Stimulated activated CD8-positive, alpha-beta memory T cell treated with anti-CD3 and anti-CD28 coated beads, Interleukin-4, amount 100 ng/mL, for 1 hour (primary cell): ENCODE measurements around the gene OSGEPL1.
"Not testable (repeated sequence)": the region's sequence is repeated elsewhere in the genome, so short reads cannot be mapped to it uniquely, and the experiment has no call there.

Experiments used
- DNase-seq, 2 donors: peaks; one replicate each; pipeline ENCODE4 v3.0.0-alpha.2; 2020; ENCODE audit warnings: low read depth in 2 of 2, low spot score in 1 of 2

The OSGEPL1 gene

DNA sequence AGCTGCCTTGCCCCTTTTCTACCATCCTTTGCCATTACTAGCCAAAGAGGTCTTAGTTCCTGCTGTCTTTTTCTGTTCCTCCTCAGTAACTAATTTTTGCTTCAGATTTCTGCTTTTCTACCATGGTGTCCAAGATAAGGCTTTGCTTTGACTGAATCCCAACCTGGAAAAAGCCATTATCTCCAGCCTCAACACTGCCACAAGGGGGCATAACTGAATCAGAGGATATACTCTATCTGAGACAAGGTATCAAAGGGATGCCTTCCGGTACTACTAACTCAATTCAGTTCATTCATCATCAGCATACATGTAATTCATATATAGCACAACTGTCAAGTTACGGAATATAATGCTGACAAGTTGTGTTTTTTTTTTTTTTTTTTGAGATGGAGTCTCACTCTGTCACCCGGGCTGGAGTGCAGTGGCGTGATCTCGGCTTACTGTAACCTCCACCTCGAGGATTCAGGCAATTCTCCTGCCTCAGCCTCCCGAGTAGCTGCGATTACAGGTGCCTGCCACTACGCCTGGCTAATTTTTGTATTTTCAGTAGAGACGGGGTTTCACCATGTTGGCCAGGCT, 11.4 kb downstream of the OSGEPL1 start:
- no peak for DNase-seq

DNA sequence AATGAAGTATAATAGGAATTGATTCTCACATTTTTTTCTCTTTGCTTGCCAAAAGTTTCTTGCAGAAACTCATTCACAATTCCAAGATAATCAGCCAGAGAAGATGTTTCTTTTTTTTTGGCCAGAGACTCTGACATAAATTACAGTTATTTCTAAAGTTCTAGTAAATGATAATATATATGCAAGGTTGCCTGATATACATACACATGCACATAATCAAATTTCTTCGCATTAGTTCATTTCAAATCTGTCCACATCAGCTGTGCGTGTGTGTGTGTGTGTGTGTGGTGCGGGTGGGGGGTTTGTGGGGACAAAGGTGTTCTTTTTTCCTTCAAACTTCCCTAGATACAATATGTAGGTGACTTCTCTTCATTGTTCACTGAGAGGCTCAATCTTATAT, 33.2 kb downstream of the OSGEPL1 start:
- DNase-seq: no peak

DNA sequence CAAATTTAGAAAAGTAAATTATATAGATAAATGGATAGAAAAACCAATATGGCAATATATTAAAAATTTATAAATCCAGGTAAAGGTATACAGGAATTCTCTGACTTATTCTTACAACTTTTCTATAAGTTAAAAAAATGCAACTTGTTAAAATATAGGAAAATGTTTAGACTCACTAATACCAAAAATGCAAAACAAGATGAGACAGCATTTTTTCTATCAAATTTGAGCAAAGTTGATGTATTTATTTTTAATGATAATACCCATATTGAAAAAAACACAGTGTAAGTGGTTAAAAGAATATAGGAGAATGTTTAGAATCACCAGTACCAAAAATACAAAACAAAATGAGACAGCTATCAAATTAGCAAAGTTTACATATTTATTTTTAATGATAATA, 35.7 kb downstream of the OSGEPL1 start:
- no peak for DNase-seq

DNA sequence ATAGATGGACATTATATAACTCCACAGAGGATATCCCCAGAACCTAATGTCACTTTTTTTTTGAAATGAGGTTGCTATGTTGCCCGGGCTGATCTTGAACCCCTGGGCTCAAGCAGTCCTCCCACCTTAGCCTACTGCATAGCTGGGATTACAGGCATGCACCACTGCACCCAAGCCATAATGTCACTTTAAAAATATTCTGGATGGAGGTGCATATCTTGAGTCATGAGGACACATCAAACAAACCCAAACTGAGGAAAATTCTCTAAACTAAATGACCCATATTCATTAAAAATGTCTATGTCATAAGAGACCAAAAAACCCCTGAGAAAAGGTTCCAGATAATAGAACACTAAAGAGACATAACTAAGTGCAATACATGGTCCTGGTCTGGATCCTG, 36.3 kb downstream of the OSGEPL1 start:
- no peak for DNase-seq

DNA sequence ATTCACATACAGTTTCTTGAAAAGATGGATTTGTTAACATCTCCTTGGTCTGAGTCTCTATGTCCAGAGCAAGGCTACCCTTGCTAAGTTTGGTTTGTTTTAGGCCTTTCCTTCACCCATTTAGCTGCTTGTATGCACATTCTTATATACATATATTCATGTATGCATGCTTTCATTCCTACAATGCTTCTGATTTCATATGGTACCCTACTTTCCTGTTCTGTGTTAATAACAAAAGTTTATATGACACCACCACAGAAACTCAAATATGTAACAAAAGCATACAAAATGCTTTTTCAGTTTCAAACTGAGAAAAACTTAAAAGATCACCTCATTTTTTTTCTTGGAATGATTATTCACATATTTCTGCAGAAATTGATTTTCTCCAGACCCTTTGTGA, 39.4 kb downstream of the OSGEPL1 start:
- no peak for DNase-seq

DNA sequence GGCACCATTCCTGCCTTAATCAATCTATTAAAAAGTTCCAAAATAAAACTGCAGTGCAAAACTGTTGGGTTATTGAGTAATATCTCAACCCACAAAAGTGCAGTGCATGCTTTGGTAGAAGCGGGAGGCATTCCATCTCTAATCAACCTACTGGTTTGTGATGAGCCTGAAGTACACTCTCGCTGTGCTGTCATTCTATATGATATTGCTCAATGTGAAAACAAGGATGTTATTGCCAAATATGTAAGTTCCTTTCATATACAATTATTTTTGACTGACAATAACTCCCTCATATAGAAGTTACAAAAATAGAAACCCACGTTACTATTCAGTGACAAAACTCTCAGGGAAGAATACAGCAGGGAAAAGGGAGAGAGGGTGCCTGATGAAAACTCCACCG, 43.0 kb downstream of the OSGEPL1 start:
- no peak for DNase-seq

DNA sequence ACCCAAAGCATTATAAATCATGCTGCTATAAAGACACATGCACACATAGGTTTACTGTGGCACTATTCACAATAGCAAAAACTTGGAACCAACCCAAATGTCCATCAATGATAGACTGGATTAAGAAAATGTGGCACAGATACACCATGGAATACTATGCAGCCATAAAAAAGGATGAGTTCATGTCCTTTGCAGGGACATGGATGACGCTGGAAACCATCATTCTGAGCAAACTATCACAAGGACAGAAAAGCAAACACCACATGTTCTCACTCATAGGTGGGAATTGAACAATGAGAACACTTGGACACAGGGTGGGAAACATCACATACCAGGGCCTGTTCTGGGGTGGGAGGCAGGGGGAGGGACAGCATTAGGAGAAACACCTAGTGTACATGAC, 45.0 kb downstream of the OSGEPL1 start:
- DNase-seq: not testable (repeated sequence)

DNA sequence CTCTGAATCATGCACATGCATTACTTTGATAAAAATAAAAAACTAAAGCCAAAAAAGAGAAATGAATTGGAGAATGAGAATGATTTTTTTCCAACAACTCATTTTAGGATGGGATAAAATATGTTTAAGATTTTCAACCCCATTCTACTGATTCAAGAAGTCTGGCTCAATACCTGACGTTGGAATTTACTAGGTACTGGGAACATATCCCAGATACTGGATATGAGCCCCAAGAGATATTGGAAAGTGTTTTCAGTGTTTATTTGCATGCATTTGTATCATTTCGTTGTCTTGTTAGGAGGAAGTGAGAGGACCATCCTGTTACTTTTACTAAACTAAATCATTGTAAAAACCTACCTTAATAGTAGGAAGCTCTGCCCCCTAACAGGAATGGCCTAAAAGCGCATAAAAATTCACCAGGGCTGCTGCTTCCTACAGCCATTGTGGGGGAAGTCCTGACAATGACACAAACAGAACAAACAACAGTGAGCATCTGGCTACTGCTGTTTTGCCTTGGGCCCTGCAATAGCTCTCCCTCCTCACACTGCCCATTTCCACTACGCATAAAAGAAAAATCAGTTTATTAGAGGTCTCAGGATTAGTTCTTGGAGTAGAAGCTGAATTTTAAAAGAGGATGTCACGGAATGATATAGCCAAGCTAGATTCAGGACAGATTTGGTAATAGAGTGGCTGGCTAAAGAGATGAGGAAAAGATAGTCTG, 52.9 kb downstream of the OSGEPL1 start:
- no peak for DNase-seq

DNA sequence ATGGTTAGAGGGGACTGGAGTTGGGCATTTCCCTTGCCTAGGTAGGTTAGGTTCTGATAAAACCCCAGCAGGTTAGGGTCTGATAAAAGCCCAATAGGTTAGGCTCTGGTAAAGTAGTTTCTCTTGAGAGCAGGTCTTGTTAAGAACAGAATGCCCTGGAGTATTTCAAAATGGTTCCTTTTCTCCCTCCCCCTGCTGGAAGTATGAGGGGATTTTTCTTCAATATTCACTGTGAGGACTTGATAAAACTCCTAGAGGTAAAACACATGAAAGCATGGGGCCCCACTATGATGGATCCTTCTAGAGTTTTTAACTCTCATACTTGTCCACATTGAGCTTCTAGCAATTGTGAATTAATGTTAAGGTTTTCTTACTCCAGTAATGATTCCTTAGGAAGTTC, 60.5 kb downstream of the OSGEPL1 start:
- no peak for DNase-seq

DNA sequence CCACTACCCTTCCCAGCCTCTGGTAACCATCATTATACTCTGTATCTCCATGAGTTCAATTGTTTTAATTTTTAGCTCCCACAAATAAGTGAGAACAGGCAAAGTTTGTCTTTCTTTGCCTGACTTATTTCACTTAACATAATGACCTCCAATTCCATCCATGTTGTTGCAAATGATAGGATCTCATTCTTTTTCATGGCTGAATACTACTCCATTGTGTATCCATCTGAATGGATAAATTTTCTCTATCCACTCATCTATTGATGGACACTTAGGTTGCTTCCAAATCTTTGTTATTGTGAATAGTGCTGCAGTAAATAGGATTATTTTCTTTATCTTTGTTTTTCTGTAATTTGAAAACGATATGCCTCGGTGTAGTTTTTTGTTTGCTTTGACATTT, 61.9 kb downstream of the OSGEPL1 start:
- no peak for DNase-seq

DNA sequence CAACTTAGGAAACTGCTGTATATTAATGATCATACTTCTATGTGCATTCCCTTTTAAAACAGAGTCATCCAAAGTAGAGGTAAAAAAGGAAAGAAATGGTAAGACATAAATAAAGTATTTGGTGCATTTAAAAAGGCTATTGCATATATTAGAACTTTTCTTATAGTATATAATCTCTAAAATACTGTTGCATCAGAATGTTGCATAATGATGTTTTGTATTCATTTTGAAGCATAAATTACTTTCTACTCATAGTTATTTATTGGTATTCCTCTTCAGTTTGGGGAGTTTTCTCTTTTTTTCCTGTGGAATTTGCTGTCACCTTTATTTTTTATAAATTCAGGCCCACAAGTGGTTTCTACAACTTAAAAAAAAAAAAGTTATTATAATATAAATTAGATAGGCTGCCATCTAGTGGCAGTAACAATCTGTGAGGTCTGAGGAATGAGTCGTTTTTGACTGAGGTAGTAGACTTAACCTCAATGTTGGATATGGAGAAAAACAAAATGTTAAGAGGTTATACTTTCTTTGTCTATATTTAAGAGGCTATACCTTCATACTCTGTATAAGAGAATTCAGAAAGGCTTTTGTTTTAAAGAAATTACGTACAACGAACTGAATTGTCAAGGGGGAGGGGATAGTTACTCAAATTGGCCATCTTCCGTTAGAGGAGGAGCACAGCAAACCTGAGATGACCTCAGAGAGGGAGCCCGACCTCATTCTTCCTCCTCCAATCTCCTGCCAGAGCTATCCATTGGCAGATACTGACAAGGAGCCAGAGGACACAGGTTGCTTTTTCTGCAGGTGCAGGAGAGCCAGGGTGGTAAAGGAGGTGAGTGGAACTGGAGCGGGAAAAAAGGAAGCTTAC, 64.3 kb downstream of the OSGEPL1 start:
- DNase-seq: no peak
